Measurements from ENCODE around the gene PIEZO2. TPM values are rescaled to one million over a fixed set of nuclear protein-coding genes. Genes with fewer than 3 reads are reported as not detected.

PIEZO2 gene
- total and polyA plus RNA-seq, 2 of the 8 experiments (the other 6 are each of a cell fraction or from before 2014, with no cell fraction given) = 4.7 to 16.5 TPM

DNA sequence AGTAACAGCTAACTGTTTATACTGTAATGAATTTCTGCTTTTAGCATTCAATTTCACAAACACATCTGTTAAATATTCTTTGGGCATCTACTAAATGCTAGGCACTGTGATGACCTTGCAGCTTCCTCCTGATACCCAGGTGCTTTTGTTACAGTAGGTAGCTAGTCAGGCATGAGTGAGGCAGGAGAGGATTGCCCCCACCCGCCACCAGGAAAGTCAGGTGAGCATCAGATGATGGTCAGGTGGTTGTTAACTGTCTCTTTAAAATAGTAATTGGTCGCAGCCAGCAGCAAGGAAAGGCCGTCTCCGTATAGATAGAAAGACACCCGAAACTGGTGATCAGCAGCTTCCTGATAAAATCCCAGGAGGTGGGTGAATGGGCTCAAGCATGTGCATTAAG lies 255.6 kb downstream of the PIEZO2 start:
- Histone ChIP-seq H2AFZ (ENCODE audit: low read length) (no peak overlapping the region), H3K18ac (ENCODE audit: extremely low read depth, low read length) (no peak overlapping the region), H3K9me3 (ENCODE audit: insufficient read depth in 2 of 2, low read depth in 1 of 2, low read length in 1 of 2) (no peaks in the 10 kb centered on the region), H3K27me3 (replicated peaks in 1 of 4; ENCODE audit: control insufficient read depth in 3 of 4, extremely low read depth in 1 of 4, insufficient read depth in 3 of 4, low read length in 3 of 4) (no peaks in the 10 kb centered on the region), H3K4me2 (ENCODE audit: insufficient read depth in 1 of 2, low read depth in 2 of 2, low read length in 2 of 2) (no peak overlapping the region), H3K79me2 (ENCODE audit: control insufficient read depth in 1 of 2, insufficient read depth in 2 of 2, low read length in 2 of 2) (no peaks in the 10 kb centered on the region), H3K27ac (ENCODE audit: low read depth, low read length) (no peak overlapping the region), H3K4ac (replicated peaks; ENCODE audit: insufficient read length, low read depth, low read length) (no peak overlapping the region), H2AK5ac (ENCODE audit: low read depth, low read length) (no peak overlapping the region), H2BK120ac (replicated peaks; ENCODE audit: low read depth, low read length) (no peak overlapping the region), H3K79me1 (ENCODE audit: low read depth, low read length) (no peaks in the 10 kb centered on the region), H2BK20ac (ENCODE audit: low read length) (no peak overlapping the region), H4K8ac (ENCODE audit: extremely low read depth, insufficient read depth, low read length) (no peak overlapping the region), H3K23ac (ENCODE audit: insufficient read length) (no peak overlapping the region), H3K9ac (replicated peaks in 1 of 4; ENCODE audit: extremely low read depth in 1 of 4, low read depth in 3 of 4, low read length in 3 of 4) (no peak overlapping the region), H3K56ac (replicated peaks; ENCODE audit: insufficient read length, low read depth, low read length) (no peak overlapping the region), H4K91ac (replicated peaks; ENCODE audit: insufficient read length, low read length) (no peak overlapping the region), H3K23me2 (ENCODE audit: low read depth, low read length) (no peaks in the 10 kb centered on the region), H4K20me1 (replicated peaks in 1 of 2; ENCODE audit: control insufficient read depth in 1 of 2, insufficient read depth in 2 of 2, low read length in 2 of 2) (no peaks in the 10 kb centered on the region), H2BK15ac (ENCODE audit: low read length) (no peak overlapping the region), H2BK12ac (ENCODE audit: low read depth, low read length) (no peak overlapping the region), H3K4me1 (replicated peaks in 1 of 4; ENCODE audit: control insufficient read depth in 3 of 4, insufficient read depth in 4 of 4, low read length in 3 of 4) (no peaks in the 10 kb centered on the region), H2BK5ac (ENCODE audit: low read depth, low read length) (no peak overlapping the region), H4K5ac (ENCODE audit: insufficient read length, low read depth, low read length) (no peak overlapping the region), H3K14ac (ENCODE audit: insufficient read length) (no peak overlapping the region), H3K36me3 (ENCODE audit: control insufficient read depth in 2 of 4, insufficient read depth in 4 of 4, low read length in 3 of 4) (no peaks in the 10 kb centered on the region), H3K4me3 (ENCODE audit: extremely low read depth in 1 of 4, insufficient read depth in 2 of 4, low read depth in 3 of 4, low read length in 4 of 4) (no peak overlapping the region)
- no peak for TF ChIP-seq SIX5 (IDR thresholded peaks at IDR 0.05; ENCODE audit: low read depth, low read length)
- TF ChIP-seq TAF7 (optimal IDR thresholded peaks at IDR 0.05; ENCODE audit: borderline replicate concordance, low read depth, low read length) = no peak
- TF ChIP-seq ASH2L (IDR thresholded peaks at IDR 0.05; ENCODE audit: low read length) = no peak
- TF ChIP-seq, protein P1, sequence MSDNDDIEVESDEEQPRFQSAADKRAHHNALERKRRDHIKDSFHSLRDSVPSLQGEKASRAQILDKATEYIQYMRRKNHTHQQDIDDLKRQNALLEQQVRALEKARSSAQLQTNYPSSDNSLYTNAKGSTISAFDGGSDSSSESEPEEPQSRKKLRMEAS (IDR thresholded peaks at IDR 0.05) = no peak
- no peak for TF ChIP-seq EZH2 (IDR thresholded peaks at IDR 0.05; ENCODE audit: low read depth, low read length, severe bottlenecking)
- no peak for TF ChIP-seq SP2 (IDR thresholded peaks at IDR 0.05; ENCODE audit: low read length)
- no peak for TF ChIP-seq RFX5 (IDR thresholded peaks at IDR 0.05; ENCODE audit: borderline replicate concordance, low read depth, low read length)
- no peak for TF ChIP-seq KDM1A (IDR thresholded peaks at IDR 0.05; ENCODE audit: borderline replicate concordance, low read length)
- no peak for TF ChIP-seq GTF2F1 (IDR thresholded peaks at IDR 0.05; ENCODE audit: borderline replicate concordance, low read depth, low read length)
- no peak for TF ChIP-seq CHD1 (IDR thresholded peaks at IDR 0.05; ENCODE audit: low read depth, low read length)
- TF ChIP-seq CBX8 (IDR thresholded peaks at IDR 0.05; ENCODE audit: borderline replicate concordance, low read depth, low read length) = no peak
- DNase-seq (ENCODE audit: low read depth in 1 of 2, low spot score in 2 of 2) = no peak
- CTCF ChIA-PET (ENCODE audit: partially characterized antibody) = interaction anchor here (0.9 kb wide), 1 partner anchor 268 kb away, joined by 3 read pairs; no protein-coding TSS in a partner anchor
- WGBS, 2 experiments (ENCODE audit: extremely low coverage in 1 of 2, insufficient coverage in 1 of 2, insufficient read length in 1 of 2, insufficient replicate concordance in 2 of 2, low coverage in 1 of 2, low lambda C conversion rate in 2 of 2, missing lambda C conversion rate in 1 of 2) = 97% methylated on average over 5 of the region's 5 CpGs; no CpG with 5 or more reads in 1 of the 2 experiments
- no peak for FAIRE-seq
- POLR2A ChIA-PET (ENCODE audit: partially characterized antibody) = no interaction called here
